Activated naive CD4-positive, alpha-beta T cell treated with Interleukin-2 at 50 U/mL for 16 hours (primary cell): ENCODE data around the gene ACAT1.
"Not testable (repeated sequence)": the region's sequence is repeated elsewhere in the genome, so short reads cannot be mapped to it uniquely, and the experiment has no call there.

Experiments
- DNase-seq: peaks from one replicate; pipeline ENCODE4 v3.0.0-alpha.2; 2020

The ACAT1 gene

DNA sequence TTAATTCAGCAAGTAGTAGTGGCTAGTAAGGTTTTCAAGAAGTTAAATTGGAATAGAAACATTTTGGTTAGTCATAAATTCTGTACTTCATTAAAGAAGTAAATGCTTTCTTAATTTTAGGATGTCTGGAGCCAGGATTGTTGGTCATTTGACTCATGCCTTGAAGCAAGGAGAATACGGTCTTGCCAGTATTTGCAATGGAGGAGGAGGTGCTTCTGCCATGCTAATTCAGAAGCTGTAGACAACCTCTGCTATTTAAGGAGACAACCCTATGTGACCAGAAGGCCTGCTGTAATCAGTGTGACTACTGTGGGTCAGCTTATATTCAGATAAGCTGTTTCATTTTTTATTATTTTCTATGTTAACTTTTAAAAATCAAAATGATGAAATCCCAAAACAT is 25.8 kb downstream of the ACAT1 start:
- no peak for DNase-seq

DNA sequence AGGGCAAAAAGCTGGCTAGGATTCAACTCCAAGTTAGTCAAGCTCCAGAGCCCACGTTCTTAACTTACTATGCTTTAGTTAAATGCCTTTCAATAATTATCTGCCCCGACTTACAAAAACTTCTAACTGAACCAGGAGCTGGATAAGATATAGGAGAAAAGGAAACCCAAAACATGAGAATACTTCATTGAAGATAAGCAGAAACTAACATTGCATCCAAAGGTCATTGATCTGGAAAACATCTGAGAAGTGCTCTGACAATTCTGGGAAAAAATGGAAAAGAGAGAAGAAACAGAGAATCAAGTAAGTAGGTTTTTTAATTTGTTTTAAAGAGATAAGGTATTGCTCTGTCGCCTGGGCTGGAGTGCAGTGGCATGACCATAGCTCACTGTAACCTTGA is 27.2 kb downstream of the ACAT1 start:
- DNase-seq: no peak

DNA sequence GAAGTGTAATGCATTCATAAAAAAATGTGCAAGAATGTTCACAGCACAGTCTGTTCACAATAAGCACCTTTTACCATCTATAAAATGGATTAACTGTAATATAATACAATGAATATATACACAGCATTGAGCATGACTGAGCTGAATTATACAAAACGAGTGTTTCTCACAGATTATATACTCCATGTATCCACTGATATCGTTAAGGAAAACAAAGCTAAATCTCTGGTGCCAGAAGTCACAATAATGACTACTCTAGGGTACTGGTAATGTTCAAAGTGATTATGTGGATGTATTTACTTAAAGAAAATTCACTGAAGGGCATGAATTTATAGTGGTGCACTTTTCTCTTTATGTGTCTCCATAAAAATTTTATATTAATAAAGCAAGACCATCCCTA is 33.2 kb downstream of the ACAT1 start:
- DNase-seq: no peak

DNA sequence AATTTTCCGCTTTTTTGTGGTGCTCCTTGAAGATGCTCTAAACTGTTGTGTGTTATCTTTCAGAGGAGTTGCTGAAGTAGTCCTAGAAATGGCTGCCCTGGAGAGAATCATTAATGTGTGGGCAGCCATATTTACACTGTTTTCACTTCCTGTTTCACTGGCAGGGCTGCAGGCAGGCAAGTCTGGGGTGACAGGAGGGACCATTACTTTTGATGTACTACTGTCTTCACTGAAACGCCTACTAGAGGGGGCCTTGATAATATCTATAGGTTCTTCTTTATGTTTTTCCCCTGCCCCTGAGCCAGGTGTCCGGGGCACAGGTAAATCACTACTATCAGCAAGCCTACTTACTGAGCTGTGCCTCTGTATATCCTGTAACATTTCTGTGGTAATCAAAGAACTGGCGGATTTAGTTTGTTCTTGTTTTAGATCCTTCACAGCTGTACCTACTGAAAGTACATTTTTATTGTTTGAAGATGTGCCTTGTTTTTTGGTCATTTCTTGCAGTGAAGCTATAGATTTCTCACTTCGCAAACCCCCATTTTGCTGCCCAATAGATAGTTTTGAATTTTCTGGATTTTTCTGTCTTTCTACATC is 39.7 kb downstream of the ACAT1 start:
- no peak for DNase-seq

DNA sequence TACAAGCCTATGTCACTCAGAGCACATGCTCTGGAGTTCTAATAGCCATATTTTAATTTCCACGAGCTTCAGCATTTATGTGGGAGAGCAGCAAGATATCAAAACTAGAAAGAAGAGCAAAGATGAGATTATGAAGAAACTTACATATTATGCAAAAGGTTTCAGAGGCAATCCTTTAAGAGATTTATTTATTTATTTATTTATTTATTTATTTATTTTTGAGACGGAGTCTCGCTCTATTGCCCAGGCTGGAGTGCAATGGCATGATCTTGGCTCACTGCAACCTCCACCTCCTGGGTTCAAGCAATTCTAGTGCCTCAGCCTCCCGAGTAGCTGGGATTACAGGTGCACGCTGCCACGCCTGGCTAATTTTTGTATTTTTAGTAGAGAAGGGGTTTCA is 41.5 kb downstream of the ACAT1 start:
- DNase-seq: not testable (repeated sequence)

DNA sequence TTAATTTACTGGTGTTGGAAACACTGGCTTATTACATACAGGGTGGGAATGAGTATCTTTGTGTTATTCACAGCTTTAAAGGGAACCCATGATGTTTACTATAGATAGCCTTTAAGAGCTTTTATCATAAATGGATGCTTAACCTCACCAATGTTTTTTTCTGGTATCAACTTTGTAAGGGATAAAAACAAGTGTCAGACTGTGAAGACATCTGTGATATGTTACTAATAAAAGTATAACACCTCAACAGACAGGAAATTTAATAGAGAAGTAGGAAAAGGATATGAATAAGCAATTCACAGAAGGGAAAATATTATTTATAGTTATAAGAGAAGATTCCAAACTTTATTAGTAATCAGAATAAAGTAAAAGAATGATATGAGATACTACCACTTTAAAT is 46.3 kb downstream of the ACAT1 start:
- DNase-seq: no peak

DNA sequence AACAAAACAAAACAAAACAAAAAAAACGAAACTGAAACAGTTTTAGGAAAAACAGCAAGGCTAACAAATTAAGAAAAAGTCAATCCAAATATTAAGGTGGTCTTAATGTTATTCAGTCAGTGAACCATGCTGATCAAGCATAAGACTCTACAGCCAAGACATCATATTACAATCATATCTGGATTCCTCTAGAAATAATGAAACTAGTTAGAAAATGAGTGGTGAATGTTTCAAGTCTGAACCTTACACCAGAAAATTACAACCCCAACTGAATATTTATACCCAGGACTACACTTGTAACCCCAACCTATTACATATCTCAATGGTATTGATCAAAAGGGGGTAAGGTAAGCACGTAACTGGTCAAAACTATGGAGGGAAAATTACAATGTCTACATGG is 48.8 kb downstream of the ACAT1 start:
- DNase-seq: no peak

DNA sequence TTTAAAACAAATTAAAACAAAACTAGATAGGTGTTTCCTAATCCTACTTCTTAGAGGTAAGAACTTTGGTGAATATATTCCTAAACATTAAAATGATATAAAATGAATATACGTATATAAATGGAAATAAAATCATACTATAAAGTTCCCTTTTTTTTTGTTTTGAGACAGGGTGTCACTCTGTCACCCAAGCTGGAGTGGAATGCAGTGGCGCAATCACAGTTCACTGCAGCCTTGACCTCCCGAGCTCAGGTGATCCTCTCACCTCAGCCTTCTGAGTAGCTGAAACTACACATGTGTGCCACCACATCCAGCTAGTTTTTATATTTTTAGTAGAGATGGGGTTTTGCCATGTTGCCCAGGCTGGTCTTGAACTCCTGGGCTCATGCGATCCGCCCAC is 56.2 kb downstream of the ACAT1 start:
- no peak for DNase-seq

DNA sequence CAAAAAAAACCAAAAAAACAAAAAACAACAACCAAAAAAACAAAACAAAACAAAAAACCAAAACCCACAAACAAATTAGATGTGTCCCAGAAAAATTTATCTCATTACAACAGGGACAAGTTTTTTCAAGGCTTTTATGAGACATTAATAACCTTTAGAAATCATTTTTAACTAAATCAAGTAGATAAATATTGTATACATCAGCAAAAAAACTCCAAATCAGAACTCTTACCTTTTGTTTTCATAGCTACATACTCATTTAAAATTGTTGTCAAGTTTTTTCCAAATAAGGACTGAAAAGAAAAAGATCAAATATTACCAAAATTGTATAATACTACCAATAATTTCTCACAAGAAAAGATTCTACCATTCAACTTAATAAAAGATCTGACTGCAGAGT is 72.4 kb downstream of the ACAT1 start:
- DNase-seq: no peak

DNA sequence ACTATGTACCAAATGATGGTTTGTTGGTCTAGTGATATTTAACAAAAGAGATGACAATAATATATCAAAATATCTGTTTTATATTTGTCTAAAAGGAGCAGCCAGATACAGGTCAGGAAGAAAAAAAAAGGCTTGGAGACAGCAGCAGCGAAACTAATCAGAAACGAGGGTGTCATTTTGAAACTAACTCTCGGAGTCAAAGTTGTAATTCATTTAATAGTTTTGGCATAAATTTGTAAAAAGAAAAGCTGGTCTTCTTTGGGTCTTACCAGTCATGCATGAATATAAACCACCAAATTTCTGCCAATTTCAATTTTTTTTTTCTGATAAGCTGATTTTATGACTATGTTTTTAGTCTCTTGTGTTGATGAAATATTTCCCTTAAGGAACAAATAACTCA is 75.5 kb downstream of the ACAT1 start:
- DNase-seq: no peak
